Thoracic aorta (tissue), 2 donors: Measurements from ENCODE around the gene CTDP1. TPM values are rescaled to one million over a fixed set of nuclear protein-coding genes. Genes with fewer than 3 reads are reported as not detected.

Experiments
- ATAC-seq: fragments of 150-250 bp; one replicate; pipeline ENCODE4 v1.8.0; 2017; ENCODE audit warnings: low read depth; ENCODE audit not compliant: insufficient number of reproducible peaks, low FRiP score
- DNase-seq: peaks from one replicate; pipeline ENCODE4 v3.0.0-alpha.2; 2020; ENCODE audit warnings: low spot score
- H3K27ac ChIP-seq, 2 donors: fragments of 200-600 bp; sonication (generic); 1 replicate in 1 of 2; 2 replicates in 1 of 2; pipeline ENCODE4 v1.5.1; 2016; ENCODE audit warnings: mild to moderate bottlenecking in 2 of 2, moderate library complexity in 2 of 2
- H3K27me3 ChIP-seq: fragments of 200-600 bp; sonication (generic); replicated peaks from 2 replicates; pipeline ENCODE4 v1.6.0; 2016; ENCODE audit warnings: mild to moderate bottlenecking; ENCODE audit not compliant: insufficient read depth
- H3K36me3 ChIP-seq: fragments of 200-600 bp; sonication (generic); one replicate; pipeline ENCODE4 v1.5.1; 2016
- H3K4me1 ChIP-seq, 2 donors: fragments of 200-600 bp; sonication (generic); 1 replicate in 1 of 2; 2 replicates in 1 of 2; pipeline versions ENCODE4 v1.5.1 to v1.6.0; 2016; ENCODE audit warnings: low read depth in 2 of 2, mild to moderate bottlenecking in 1 of 2; ENCODE audit not compliant: control insufficient read depth in 1 of 2
- H3K4me3 ChIP-seq: fragments of 200-600 bp; sonication (generic); 2 replicates; pipeline ENCODE4 v1.5.1; 2016; ENCODE audit warnings: mild to moderate bottlenecking
- H3K9me3 ChIP-seq: fragments of 200-600 bp; sonication (generic); 2 replicates; pipeline ENCODE4 v1.5.1; 2016
- total RNA-seq, 2 donors: library from RNA; depleted of rRNA; stranded (reverse); fragments of >200 nt; gene quantifications; one replicate each; pipeline versions ENCODE4 v1.1.0 to v1.2.3, GENCODE V29; 2016
- TF ChIP-seq, protein P1 (sequence below): fragments of 200-600 bp; sonication (generic); IDR thresholded peaks from one replicate; pipeline ENCODE4 v1.5.1; 2019; ENCODE audit warnings: antibody characterized with exemption

CTDP1 gene
- total RNA-seq, 2 donors from 2014 or later: 25.0 to 28.0 TPM

DNA sequence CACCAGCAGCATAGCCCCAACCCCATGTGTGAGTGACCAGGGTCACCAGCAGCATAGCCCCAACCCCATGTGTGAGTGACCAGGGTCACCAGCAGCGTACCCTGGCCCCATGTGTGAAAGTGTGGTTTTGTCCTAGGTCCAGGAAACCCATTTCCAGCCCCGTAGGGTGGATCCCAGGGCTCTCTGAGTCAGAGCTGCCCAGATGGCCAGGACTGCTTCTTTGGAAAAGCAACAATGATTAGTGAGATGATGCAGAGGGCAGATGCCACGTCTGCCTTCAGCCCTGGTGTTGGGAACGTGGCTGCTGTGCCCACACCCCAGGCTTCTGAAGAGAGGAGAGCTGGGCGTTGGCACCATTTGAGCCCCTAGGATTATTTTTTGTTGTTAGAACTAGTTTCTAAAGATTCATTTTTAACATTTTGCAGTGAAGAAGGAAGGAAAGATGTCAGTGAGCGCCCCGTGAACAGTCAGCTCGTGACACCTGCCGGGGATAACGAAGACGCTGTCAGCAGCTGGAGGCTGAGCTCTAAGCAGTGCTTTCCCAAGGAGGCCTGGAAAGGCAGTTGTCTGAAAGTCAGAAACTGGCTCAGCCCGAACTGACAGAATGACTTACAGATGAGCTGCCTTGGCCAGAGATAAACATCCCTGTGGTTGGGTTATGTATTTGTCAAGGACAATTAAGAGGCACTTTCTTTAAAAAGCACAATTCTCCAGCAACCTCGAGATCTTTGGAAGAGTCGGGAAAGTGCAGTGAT lies 86.1 kb downstream of the CTDP1 start:
- no peak for DNase-seq
- H3K27me3 ChIP-seq: no peaks in the 10 kb centered on the region
- ATAC-seq: no peak
- TF ChIP-seq, protein P1, sequence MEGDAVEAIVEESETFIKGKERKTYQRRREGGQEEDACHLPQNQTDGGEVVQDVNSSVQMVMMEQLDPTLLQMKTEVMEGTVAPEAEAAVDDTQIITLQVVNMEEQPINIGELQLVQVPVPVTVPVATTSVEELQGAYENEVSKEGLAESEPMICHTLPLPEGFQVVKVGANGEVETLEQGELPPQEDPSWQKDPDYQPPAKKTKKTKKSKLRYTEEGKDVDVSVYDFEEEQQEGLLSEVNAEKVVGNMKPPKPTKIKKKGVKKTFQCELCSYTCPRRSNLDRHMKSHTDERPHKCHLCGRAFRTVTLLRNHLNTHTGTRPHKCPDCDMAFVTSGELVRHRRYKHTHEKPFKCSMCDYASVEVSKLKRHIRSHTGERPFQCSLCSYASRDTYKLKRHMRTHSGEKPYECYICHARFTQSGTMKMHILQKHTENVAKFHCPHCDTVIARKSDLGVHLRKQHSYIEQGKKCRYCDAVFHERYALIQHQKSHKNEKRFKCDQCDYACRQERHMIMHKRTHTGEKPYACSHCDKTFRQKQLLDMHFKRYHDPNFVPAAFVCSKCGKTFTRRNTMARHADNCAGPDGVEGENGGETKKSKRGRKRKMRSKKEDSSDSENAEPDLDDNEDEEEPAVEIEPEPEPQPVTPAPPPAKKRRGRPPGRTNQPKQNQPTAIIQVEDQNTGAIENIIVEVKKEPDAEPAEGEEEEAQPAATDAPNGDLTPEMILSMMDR: no peak
- H3K27ac ChIP-seq: no peak overlapping the region
- peaks cover 8% of the 10 kb centered on the region for H3K9me3 ChIP-seq
- H3K4me3 ChIP-seq: no peak overlapping the region
- no peaks in the 10 kb centered on the region for H3K4me1 ChIP-seq
- no peaks in the 10 kb centered on the region for H3K36me3 ChIP-seq

DNA sequence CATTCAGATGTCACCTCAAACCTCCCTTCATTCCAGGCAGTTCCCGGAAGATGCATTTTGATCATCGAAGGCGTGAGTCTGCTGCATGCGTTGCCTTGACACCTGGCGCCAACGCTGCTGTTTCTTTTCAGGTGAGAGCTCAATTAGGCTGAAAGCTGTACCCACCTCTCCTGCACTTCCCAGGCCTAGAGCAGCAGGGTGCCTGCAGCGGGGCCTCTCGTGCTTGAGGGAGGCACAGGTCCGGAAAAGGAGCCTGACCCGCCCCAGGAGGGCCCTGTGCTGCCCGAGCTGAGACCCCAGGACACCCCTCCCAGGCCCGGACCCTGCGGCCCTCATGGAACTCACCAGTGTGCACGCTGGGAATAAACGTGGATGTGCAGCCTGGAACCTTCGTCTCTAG lies 86.7 kb downstream of the CTDP1 start:
- DNase-seq: no peak
- peaks cover 8% of the 10 kb centered on the region for H3K9me3 ChIP-seq
- ATAC-seq: no peak
- H3K27me3 ChIP-seq: no peaks in the 10 kb centered on the region
- H3K27ac ChIP-seq: no peak overlapping the region
- H3K36me3 ChIP-seq: no peaks in the 10 kb centered on the region
- no peaks in the 10 kb centered on the region for H3K4me1 ChIP-seq
- no peak overlapping the region for H3K4me3 ChIP-seq
- TF ChIP-seq, protein P1: no peak

GRCh38 chr18:79768745-79769144 lies 89.1 kb downstream of the CTDP1 start:
- DNase-seq (no peak), ATAC-seq (no peak)
- H3K4me3 ChIP-seq: no peak overlapping the region
- no peaks in the 10 kb centered on the region for H3K36me3 ChIP-seq
- H3K27me3 ChIP-seq: no peaks in the 10 kb centered on the region
- no peaks in the 10 kb centered on the region for H3K4me1 ChIP-seq
- peaks cover 8% of the 10 kb centered on the region for H3K9me3 ChIP-seq
- TF ChIP-seq, protein P1: no peak
- H3K27ac ChIP-seq: no peak overlapping the region

GRCh38 chr18:79769698-79770500 lies 90.3 kb downstream of the CTDP1 start:
- Histone ChIP-seq H3K27me3 (no peaks in the 10 kb centered on the region), H3K27ac (no peak overlapping the region), H3K36me3 (no peaks in the 10 kb centered on the region), H3K4me3 (no peak overlapping the region), H3K4me1 (no peaks in the 10 kb centered on the region), H3K9me3 (peaks cover 8% of the 10 kb centered on the region)
- TF ChIP-seq, protein P1: no peak
- ATAC-seq (no peak), DNase-seq (no peak)

DNA sequence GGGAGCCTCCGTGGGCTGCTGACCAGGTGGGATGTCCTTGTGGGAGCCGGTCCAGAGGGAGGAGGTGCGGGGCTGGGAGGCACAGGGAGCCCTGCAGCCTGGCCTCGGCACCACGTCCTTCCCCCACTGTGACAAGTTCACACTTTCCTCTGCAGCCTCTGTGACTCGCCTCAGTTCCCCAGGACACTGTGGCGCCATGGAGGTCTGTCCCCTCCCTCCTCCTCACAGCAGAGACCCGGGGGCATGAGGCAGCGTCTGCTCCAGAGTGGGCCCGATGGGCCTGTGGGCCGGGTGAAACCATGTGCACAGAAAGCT lies 90.9 kb downstream of the CTDP1 start:
- no peaks in the 10 kb centered on the region for H3K36me3 ChIP-seq
- H3K9me3 ChIP-seq: peaks cover 8% of the 10 kb centered on the region
- ATAC-seq (no peak), DNase-seq (no peak)
- no peaks in the 10 kb centered on the region for H3K4me1 ChIP-seq
- no peak overlapping the region for H3K4me3 ChIP-seq
- no peaks in the 10 kb centered on the region for H3K27me3 ChIP-seq
- no peak overlapping the region for H3K27ac ChIP-seq
- TF ChIP-seq, protein P1: no peak
